HEK293T (cell line): ENCODE measurements around the gene CREB5.

Experiments
- FOXA1 ChIP-seq: fragments of 450-650 bp; IDR thresholded peaks from 2 replicates; pipeline ENCODE4 v1.6.1; 2016; ENCODE audit warnings: mild to moderate bottlenecking
- FOXM1 ChIP-seq: fragments of 450-650 bp; IDR thresholded peaks from 2 replicates; pipeline ENCODE4 v1.6.1; 2017; ENCODE audit warnings: mild to moderate bottlenecking, borderline replicate concordance
- HDGF ChIP-seq: fragments of 450-650 bp; IDR thresholded peaks from 2 replicates; pipeline ENCODE4 v1.6.1; 2017; ENCODE audit warnings: antibody characterized with exemption, borderline replicate concordance

DNA sequence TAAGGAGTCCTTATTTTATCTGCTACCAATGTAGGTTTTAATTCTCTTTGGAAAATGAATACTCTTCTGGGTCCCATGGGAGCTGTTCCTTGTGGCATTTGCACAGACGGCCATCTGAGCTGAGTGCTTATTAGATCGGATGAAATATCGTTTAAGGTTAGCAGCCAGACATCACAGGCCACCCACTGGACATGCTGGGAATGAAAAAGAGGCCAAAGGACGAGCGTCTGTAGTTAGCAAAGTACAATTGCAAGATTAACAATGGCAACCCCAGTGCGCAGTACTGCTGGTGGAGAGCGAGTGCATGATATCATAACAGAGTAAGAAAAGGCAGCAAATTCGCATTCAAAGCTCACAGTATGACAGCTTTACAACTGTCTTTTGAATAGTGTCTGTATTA, 28.3 kb upstream of the CREB5 start:
- no peak for TF ChIP-seq FOXA1
- TF ChIP-seq FOXM1, result no peak
- no peak for TF ChIP-seq HDGF
